HFFc6 (cell line): Measurements from ENCODE around the gene MED4. TPM values are rescaled to one million over a fixed set of nuclear protein-coding genes. Genes with fewer than 3 reads are reported as not detected.

ENCODE experiments used
- DNase-seq: peaks from one replicate; pipeline ENCODE4 v3.0.0-alpha.2; 2018
- H3K27ac Mint-ChIP-seq: 2 replicates; pipeline ENCODE4 v1.8.0; 2020; ENCODE audit warnings: mild to moderate bottlenecking, mixed read lengths
- H3K27me3 Mint-ChIP-seq: 2 replicates; pipeline ENCODE4 v1.8.0; 2021; ENCODE audit warnings: mild to moderate bottlenecking, moderate library complexity, mixed read lengths; ENCODE audit not compliant: insufficient read depth
- H3K36me3 Mint-ChIP-seq: 2 replicates; pipeline ENCODE4 v1.8.0; 2021; ENCODE audit warnings: low read depth, mixed read lengths
- H3K4me1 Mint-ChIP-seq: 2 replicates; pipeline ENCODE4 v1.8.0; 2020; ENCODE audit warnings: low read depth, mixed read lengths
- H3K4me3 Mint-ChIP-seq: 2 replicates; pipeline ENCODE4 v1.8.0; 2020; ENCODE audit warnings: mild to moderate bottlenecking, moderate library complexity, mixed read lengths
- H3K9me3 Mint-ChIP-seq: 2 replicates; pipeline ENCODE4 v1.8.0; 2020; ENCODE audit warnings: mild to moderate bottlenecking, mixed read lengths
- total RNA-seq, 6 experiments: library from RNA; stranded (reverse); fragmentation: NEBNext Ultra II Directional; extraction: Animal tissue kit (Norgen Biotek cat#: 25700); gene quantifications; 2 replicates in 1 of 6; 3 replicates in 5 of 6; pipeline ENCODE4 v1.2.3, GENCODE V29; 2021
- TF ChIP-seq, protein P1 (sequence below): fragments of 200-600 bp; sonication (generic); IDR thresholded peaks from 2 replicates; pipeline ENCODE4 v1.5.0; 2021; ENCODE audit warnings: antibody characterized with exemption, mild to moderate bottlenecking

MED4 gene
- total RNA-seq, 6 experiments from 2014 or later: 36.1 to 43.7 (median 40.8) TPM

DNA sequence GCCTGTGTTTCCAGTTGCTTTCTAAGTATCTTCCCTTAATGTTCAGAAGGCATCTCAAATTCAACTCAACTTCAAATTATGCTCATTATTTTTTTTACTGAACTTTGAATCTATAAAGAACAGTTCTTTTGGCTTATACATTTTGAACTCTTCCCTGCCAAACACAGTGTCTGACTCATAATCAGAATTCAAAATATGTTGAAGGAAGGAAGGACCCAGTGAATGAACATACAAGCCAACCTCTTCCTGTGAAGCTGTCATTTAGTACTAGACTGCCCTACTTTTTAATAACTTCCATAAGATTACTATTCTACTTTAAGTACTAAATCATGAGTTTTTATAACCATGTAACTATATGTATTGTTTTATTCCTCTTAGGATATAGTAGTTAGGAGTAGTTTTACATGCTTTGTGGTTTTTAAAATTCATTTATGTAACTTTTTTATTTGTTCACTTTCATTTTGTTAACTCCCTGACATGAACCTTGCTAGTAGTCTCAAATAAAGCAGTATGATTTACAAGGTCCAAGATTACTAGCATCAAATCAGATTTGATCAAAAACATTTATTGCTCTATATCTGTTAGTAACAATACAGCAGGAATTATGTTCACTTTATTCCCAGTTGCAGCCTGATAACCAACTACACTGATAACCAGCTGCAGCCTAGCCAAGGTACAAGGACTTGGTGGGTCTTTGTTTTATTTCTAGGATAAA, 51.0 kb downstream of the MED4 start:
- TF ChIP-seq, protein P1, sequence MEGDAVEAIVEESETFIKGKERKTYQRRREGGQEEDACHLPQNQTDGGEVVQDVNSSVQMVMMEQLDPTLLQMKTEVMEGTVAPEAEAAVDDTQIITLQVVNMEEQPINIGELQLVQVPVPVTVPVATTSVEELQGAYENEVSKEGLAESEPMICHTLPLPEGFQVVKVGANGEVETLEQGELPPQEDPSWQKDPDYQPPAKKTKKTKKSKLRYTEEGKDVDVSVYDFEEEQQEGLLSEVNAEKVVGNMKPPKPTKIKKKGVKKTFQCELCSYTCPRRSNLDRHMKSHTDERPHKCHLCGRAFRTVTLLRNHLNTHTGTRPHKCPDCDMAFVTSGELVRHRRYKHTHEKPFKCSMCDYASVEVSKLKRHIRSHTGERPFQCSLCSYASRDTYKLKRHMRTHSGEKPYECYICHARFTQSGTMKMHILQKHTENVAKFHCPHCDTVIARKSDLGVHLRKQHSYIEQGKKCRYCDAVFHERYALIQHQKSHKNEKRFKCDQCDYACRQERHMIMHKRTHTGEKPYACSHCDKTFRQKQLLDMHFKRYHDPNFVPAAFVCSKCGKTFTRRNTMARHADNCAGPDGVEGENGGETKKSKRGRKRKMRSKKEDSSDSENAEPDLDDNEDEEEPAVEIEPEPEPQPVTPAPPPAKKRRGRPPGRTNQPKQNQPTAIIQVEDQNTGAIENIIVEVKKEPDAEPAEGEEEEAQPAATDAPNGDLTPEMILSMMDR: no peak
- Mint-ChIP-seq H3K36me3 (peaks cover 10% of the 10 kb centered on the region), H3K27me3 (no peaks in the 10 kb centered on the region), H3K9me3 (no peaks in the 10 kb centered on the region), H3K4me3 (peak overlapping the region; percentile 50), H3K27ac (peak overlapping the region; percentile 86), H3K4me1 (peaks cover 36% of the 10 kb centered on the region)
- DNase-seq: peak; percentile 61

GRCh38 chr13:48042894-48043293, 52.0 kb downstream of the MED4 start:
- Mint-ChIP-seq H3K4me3 (no peak overlapping the region), H3K36me3 (peaks cover 10% of the 10 kb centered on the region), H3K9me3 (no peaks in the 10 kb centered on the region), H3K27ac (peak overlapping the region; percentile 86), H3K27me3 (no peaks in the 10 kb centered on the region), H3K4me1 (peaks cover 44% of the 10 kb centered on the region)
- no peak for DNase-seq
- TF ChIP-seq, protein P1: no peak

GRCh38 chr13:48040896-48041295, 54.0 kb downstream of the MED4 start:
- H3K4me1 Mint-ChIP-seq: peaks cover 59% of the 10 kb centered on the region
- no peak overlapping the region for H3K27ac Mint-ChIP-seq
- H3K27me3 Mint-ChIP-seq: no peaks in the 10 kb centered on the region
- peak; percentile 2 for DNase-seq
- H3K4me3 Mint-ChIP-seq: no peak overlapping the region
- peaks cover 10% of the 10 kb centered on the region for H3K36me3 Mint-ChIP-seq
- TF ChIP-seq, protein P1: no peak
- no peaks in the 10 kb centered on the region for H3K9me3 Mint-ChIP-seq

DNA sequence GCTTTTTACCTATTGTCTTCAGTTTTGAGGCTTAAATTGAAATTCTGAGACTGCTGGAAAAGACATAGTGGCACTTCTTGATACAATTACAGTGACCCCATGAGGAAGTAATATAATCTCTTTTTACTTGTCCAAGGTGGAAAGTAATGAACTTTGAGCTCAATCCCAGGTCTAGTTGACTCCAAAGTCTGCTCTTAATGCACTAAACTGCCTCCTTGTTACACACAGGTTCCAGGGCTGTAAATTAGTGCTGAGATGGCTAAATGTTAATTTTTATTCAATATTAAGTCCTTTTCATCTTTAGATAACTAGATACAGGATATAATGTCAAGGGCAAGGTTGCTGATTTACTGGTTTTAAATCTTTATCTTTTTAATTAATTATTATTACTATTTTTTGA, 54.9 kb downstream of the MED4 start:
- peaks cover 59% of the 10 kb centered on the region for H3K4me1 Mint-ChIP-seq
- peaks cover 10% of the 10 kb centered on the region for H3K36me3 Mint-ChIP-seq
- no peak for DNase-seq
- peak overlapping the region; percentile 43; the same call in 1 of the 2 replicates for H3K27ac Mint-ChIP-seq
- no peaks in the 10 kb centered on the region; the same call in 1 of the 2 replicates for H3K27me3 Mint-ChIP-seq
- TF ChIP-seq, protein P1: no peak
- H3K9me3 Mint-ChIP-seq: no peaks in the 10 kb centered on the region
- no peak overlapping the region for H3K4me3 Mint-ChIP-seq

- TF ChIP-seq, protein P1: no peak
- Mint-ChIP-seq H3K36me3 (peaks cover 11% of the 10 kb centered on the region), H3K9me3 (no peaks in the 10 kb centered on the region), H3K4me1 (peaks cover 53% of the 10 kb centered on the region), H3K4me3 (peak overlapping the region; percentile 97), H3K27ac (peak overlapping the region; percentile 98), H3K27me3 (no peaks in the 10 kb centered on the region; the same call in 1 of the 2 replicates)
- DNase-seq: peak; percentile 0
These were observed 56.1 kb downstream of the MED4 start for GRCh38 chr13:48038761-48039160.
